HG03039 (cell line): ENCODE data around the gene MORN1.
"Not testable (repeated sequence)": the region's sequence is repeated elsewhere in the genome, so short reads cannot be mapped to it uniquely, and the experiment has no call there.

Experiments used
- ATAC-seq: cut with Tn5 transposase; IDR thresholded peaks from one replicate; pipeline ENCODE4 v1.9.1; 2021; ENCODE audit warnings: mild to moderate bottlenecking, moderate library complexity; ENCODE audit not compliant: unreplicated experiment

The MORN1 gene

GRCh38 chr1:2341706-2342383 is 49.5 kb downstream of the MORN1 start:
- no peak for ATAC-seq

GRCh38 chr1:2340918-2341254 is 50.5 kb downstream of the MORN1 start:
- ATAC-seq, result no peak

GRCh38 chr1:2340086-2340917 is 51.1 kb downstream of the MORN1 start:
- no peak for ATAC-seq

- no peak for ATAC-seq
Measured at GRCh38 chr1:2339206-2340085, 51.9 kb downstream of the MORN1 start.

- ATAC-seq, result no peak
Measured at GRCh38 chr1:2337501-2337900, 53.9 kb downstream of the MORN1 start.

- ATAC-seq, result no peak
Measured at GRCh38 chr1:2337081-2337480, 54.3 kb downstream of the MORN1 start.

- no peak for ATAC-seq
Measured at GRCh38 chr1:2336499-2336898, 54.9 kb downstream of the MORN1 start.

- no peak for ATAC-seq
Measured at GRCh38 chr1:2335721-2336455, 55.5 kb downstream of the MORN1 start.

GRCh38 chr1:2334883-2335534 is 56.3 kb downstream of the MORN1 start:
- no peak for ATAC-seq

GRCh38 chr1:2334366-2334765 is 57.0 kb downstream of the MORN1 start:
- ATAC-seq, result no peak

GRCh38 chr1:2331580-2331979 is 59.8 kb downstream of the MORN1 start:
- not testable (repeated sequence) for ATAC-seq

GRCh38 chr1:2331200-2331544 is 60.2 kb downstream of the MORN1 start:
- no peak for ATAC-seq

- no peak for ATAC-seq
Measured at GRCh38 chr1:2330519-2331199, 60.7 kb downstream of the MORN1 start.

GRCh38 chr1:2330035-2330434 is 61.3 kb downstream of the MORN1 start:
- ATAC-seq, result no peak

GRCh38 chr1:2328676-2329455 is 62.5 kb downstream of the MORN1 start:
- no peak for ATAC-seq

GRCh38 chr1:2327841-2328240 is 63.5 kb downstream of the MORN1 start:
- ATAC-seq, result no peak

GRCh38 chr1:2327162-2327561 is 64.2 kb downstream of the MORN1 start:
- ATAC-seq, result not testable (repeated sequence)

- no peak for ATAC-seq
Measured at GRCh38 chr1:2326524-2326923, 64.8 kb downstream of the MORN1 start.
